ENCODE results near the gene SLC25A22. TPM values are rescaled to one million over a fixed set of nuclear protein-coding genes. Genes with fewer than 3 reads are reported as not detected.

The SLC25A22 gene
- polyA plus RNA-seq, 1 of the 3 experiments (the other 2 are of a cell fraction): 50.9 TPM

DNA sequence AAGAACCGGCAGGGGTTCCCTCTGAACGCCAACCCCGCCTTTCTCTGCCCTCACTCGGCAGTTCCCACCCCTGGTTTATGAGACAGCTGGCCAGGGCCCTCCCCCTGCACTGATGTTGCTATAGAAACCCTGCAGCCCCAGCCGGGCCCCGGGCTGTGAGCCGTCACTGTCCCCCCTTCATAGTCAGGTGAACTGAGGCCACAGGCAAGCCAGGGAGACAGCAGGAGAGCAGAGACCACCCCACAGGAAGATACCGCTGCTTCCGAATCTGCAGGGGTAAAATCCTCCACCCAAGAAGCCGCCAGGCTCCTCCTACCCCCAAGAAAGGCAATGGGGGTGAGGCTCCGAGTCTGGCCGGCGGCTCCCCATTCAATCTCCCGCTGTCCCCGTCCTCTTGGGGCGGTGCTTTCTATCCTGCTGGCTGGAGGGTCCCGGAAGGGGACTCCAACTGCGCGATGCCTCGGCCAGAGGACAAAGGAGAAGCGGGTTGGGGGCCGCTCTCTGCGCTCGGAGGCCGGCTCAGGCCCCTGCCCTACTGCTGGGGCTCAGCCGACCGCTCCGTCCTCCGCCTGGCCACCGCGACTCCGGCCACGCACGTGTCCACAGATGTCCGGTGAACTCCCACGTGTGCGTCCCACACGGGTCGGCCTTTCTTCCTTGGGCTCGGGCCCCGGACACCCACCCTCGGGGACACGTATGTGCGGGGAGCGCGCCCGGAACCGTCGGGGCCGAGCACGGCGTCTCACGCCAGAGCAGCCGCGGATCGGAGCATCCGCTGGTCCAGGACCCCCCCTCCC is 587 bp downstream of the SLC25A22 start (continued):
- no peak for TF ChIP-seq RCOR1 (IDR thresholded peaks at IDR 0.05; ENCODE audit: low read length)

DNA sequence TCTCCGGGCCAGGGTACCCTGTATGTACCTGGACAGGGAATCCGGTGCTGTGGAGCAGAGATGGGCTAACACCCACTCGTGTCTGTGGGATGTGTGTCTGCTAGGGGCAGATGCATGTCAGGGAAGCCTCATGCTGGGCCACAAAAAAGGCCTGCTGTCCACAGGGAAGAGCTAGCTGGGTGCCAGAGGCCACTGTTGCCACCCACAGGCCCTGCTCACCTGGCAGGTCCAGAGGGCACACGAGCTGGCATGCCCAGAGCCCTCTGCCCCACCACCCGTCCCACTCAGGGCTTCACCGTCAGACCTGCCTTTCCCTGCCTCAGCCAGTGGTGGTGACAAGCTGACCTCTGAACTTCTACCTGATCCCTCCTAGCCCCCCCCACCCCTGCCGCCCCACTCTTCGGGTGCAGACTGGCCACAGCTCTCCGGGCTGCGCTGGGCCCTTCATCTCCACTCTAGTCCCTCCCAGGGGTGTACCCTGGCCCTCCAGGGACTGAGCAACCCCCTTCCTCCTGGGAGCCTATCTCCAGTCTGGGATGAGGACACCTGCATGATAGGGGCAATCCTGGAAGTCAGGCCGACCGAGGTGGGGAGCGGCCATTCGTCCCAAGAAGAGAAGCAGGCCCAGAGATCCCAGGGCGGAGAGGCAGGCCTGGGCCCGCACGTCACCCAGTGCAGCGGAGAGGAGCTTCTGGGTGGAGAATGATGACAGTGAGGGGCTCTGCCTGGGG is 1.4 kb downstream of the SLC25A22 start:
- peaks cover 8 to 40% of the 10 kb centered on the region in 2 experiments; a peak in 2 of 4 replicates for H3K4me1 ChIP-seq (ENCODE audit: control insufficient read depth in 1 of 2, insufficient read depth in 2 of 2, low read depth in 1 of 2, low read length in 1 of 2)
- no peaks in the 10 kb centered on the region for H3K27me3 ChIP-seq (ENCODE audit: insufficient read depth)
- no peaks in the 10 kb centered on the region for H3K9me3 ChIP-seq
- ChIA-PET POLR2A (interaction anchor here (0.6 to 2.2 kb wide), 3 partner anchors 12 to 235 kb away, joined by 3 to 14 read pairs (median 5); partner anchors contain the start of genes PNPLA2 and RPLP2), CTCF (interaction anchor here (0.6 to 6.3 kb wide), 4 partner anchors 13 to 68 kb away, joined by 3 to 43 read pairs (median 3); no protein-coding TSS in a partner anchor)
- H3K4me3 ChIP-seq (ENCODE audit: low read depth in 2 of 2, low read length in 1 of 2): peak overlapping the region; percentile 90 to 92
- H3K4me2 ChIP-seq: peak overlapping the region; percentile 100
- no peak for DNase-seq
- H3K79me2 ChIP-seq (ENCODE audit: insufficient read depth): peaks cover 20% of the 10 kb centered on the region
- H3K9me2 ChIP-seq: no peaks in the 10 kb centered on the region
- peaks cover 14% of the 10 kb centered on the region for H3F3A ChIP-seq (replicated peaks; ENCODE audit: insufficient read depth)
- H3K36me3 ChIP-seq (replicated peaks in 1 of 2; ENCODE audit: control insufficient read depth in 1 of 2, insufficient read depth in 2 of 2, low read length in 1 of 2): peaks cover 0 to 46% of the 10 kb centered on the region in 2 experiments
- no peaks in the 10 kb centered on the region for H4K20me1 ChIP-seq (ENCODE audit: insufficient read depth)
- no peak overlapping the region for H2AFZ ChIP-seq (ENCODE audit: low read depth)
- peak overlapping the region; percentile 87 for H3K9ac ChIP-seq
- WGBS (ENCODE audit: low lambda C conversion rate): 32% methylated on average over 9 of the region's 18 CpGs
- peak overlapping the region; percentile 93 for H3K27ac ChIP-seq (ENCODE audit: low read depth in 2 of 2, low read length in 1 of 2)
- TF ChIP-seq, protein P1, sequence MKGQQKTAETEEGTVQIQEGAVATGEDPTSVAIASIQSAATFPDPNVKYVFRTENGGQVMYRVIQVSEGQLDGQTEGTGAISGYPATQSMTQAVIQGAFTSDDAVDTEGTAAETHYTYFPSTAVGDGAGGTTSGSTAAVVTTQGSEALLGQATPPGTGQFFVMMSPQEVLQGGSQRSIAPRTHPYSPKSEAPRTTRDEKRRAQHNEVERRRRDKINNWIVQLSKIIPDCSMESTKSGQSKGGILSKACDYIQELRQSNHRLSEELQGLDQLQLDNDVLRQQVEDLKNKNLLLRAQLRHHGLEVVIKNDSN (IDR thresholded peaks at IDR 0.05; ENCODE audit: borderline replicate concordance, low read depth): no peak
- TF ChIP-seq GABPA (IDR thresholded peaks at IDR 0.05; ENCODE audit: low read depth) (no peak), RFX5 (IDR thresholded peaks at IDR 0.05; ENCODE audit: low read length) (no peak), SMC3 (IDR thresholded peaks at IDR 0.05; ENCODE audit: low read depth, low read length) (no peak), MXI1 (IDR thresholded peaks at IDR 0.05; ENCODE audit: low read depth, low read length) (no peak), CHD2 (IDR thresholded peaks at IDR 0.05; ENCODE audit: low read length, partially characterized antibody) (no peak)

DNA sequence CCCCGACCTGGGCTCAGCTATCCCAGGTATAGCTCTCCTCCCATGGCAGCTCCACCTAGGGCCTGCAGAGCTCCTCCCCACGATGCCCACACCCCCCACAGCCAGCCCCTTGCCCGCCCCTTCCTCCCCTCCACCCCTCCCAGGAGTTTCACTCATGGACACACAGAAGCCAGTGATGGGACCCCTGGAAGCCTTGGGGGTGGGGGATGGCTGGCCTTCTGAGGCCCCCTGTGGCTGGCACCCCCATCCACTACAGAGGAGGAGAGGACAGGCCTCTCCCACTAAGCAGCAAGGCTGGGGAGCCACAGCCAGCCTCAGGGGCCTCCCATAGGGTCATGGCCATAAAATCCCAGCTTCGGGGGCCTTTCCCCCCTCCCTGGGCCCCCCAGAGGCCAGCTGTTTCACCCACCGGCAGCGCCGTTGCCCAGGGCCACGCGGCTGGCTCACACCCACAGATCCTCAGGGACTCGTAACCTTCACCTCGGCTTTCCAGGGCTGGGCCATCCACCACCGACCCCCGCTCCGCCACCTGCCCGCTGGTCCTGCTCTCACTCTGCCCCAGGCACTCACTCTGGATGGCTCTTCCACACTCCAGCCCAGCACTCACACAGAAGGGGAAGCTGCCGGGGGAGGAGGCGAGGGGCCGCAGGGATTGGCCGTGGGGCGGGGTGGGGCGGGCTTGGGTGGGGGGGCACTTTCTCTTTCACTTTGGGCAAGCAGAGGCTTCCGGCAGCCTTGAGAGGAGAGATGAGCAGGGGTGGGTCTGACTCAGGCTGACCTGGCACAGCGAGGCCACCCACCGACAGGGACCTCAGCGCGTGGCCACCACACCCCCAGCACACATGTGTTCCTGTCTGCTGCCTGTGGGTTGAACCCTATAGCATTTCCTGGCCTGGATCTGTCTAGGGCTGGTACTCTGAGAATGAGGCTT is 2.2 kb downstream of the SLC25A22 start:
- Histone ChIP-seq H3K27me3 (ENCODE audit: insufficient read depth) (no peaks in the 10 kb centered on the region), H3K36me3 (replicated peaks in 1 of 2; ENCODE audit: control insufficient read depth in 1 of 2, insufficient read depth in 2 of 2, low read length in 1 of 2) (peaks cover 0 to 46% of the 10 kb centered on the region in 2 experiments), H3K4me3 (ENCODE audit: low read depth in 2 of 2, low read length in 1 of 2) (peak overlapping the region; percentile 90 to 92), H3K79me2 (ENCODE audit: insufficient read depth) (peaks cover 20% of the 10 kb centered on the region), H3K9me2 (no peaks in the 10 kb centered on the region), H3F3A (replicated peaks; ENCODE audit: insufficient read depth) (peaks cover 14% of the 10 kb centered on the region), H4K20me1 (ENCODE audit: insufficient read depth) (no peaks in the 10 kb centered on the region), H3K9me3 (no peaks in the 10 kb centered on the region), H2AFZ (ENCODE audit: low read depth) (no peak overlapping the region), H3K4me1 (ENCODE audit: control insufficient read depth in 1 of 2, insufficient read depth in 2 of 2, low read depth in 1 of 2, low read length in 1 of 2) (peaks cover 8 to 40% of the 10 kb centered on the region in 2 experiments; a peak in 2 of 4 replicates), H3K27ac (ENCODE audit: low read depth in 2 of 2, low read length in 1 of 2) (peak overlapping the region; percentile 93), H3K9ac (peak overlapping the region; percentile 87), H3K4me2 (peak overlapping the region; percentile 100)
- CTCF ChIA-PET: interaction anchor here (0.9 to 6.3 kb wide), 3 partner anchors 12 to 68 kb away, joined by 3 to 43 read pairs (median 4); no protein-coding TSS in a partner anchor
- 13% methylated on average over 9 of the region's 26 CpGs for WGBS (ENCODE audit: low lambda C conversion rate)
- POLR2A ChIA-PET: interaction anchor here (0.6 to 2.5 kb wide), 4 partner anchors 8 to 234 kb away, joined by 3 to 14 read pairs (median 6); partner anchors contain the start of genes PNPLA2 and RPLP2
- TF ChIP-seq MXI1 (IDR thresholded peaks at IDR 0.05; ENCODE audit: low read depth, low read length): peak; percentile 91
- peak; percentile 63; the same call in 1 of the 2 replicates for TF ChIP-seq TAF1 (IDR thresholded peaks at IDR 0.05; ENCODE audit: borderline replicate concordance, low read depth, low read length)
- TF ChIP-seq ELF1 (IDR thresholded peaks at IDR 0.05): no peak
- TF ChIP-seq EZH2phosphoT487 (IDR thresholded peaks at IDR 0.05; ENCODE audit: borderline replicate concordance, low read depth): no peak
- TF ChIP-seq POLR2AphosphoS5 (IDR thresholded peaks at IDR 0.05; ENCODE audit: low read depth, low read length): peak; percentile 58; the same call in 1 of the 2 replicates
- TF ChIP-seq, protein P2, sequence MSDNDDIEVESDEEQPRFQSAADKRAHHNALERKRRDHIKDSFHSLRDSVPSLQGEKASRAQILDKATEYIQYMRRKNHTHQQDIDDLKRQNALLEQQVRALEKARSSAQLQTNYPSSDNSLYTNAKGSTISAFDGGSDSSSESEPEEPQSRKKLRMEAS (IDR thresholded peaks at IDR 0.05; ENCODE audit: low read depth): peak; percentile 90
- peak; percentile 84 for DNase-seq
